Esophagus muscularis mucosa (tissue), 4 donors: ENCODE results near the gene CAMKMT.

ENCODE experiments used
- EP300 ChIP-seq: sonication (generic); formaldehyde crosslinking; IDR thresholded peaks from one replicate; pipeline ENCODE4 v1.6.1; 2017; ENCODE audit warnings: antibody characterized with exemption
- POLR2A ChIP-seq: fragments of 450-650 bp; IDR thresholded peaks from one replicate; pipeline ENCODE4 v1.6.1; 2017; ENCODE audit warnings: antibody characterized with exemption, moderate library complexity, mild to moderate bottlenecking, low read depth
- POLR2AphosphoS5 ChIP-seq, 2 donors: sonication (generic); formaldehyde crosslinking; IDR thresholded peaks; one replicate each; pipeline ENCODE4 v1.6.1; 2017; ENCODE audit warnings: antibody characterized with exemption in 2 of 2
- TF ChIP-seq, protein P1 (sequence below), 3 experiments: fragments of 200-600 bp in 2 of 3; fragments of 450-650 bp in 1 of 3; sonication (generic) in 2 of 3; IDR thresholded peaks; one replicate each; pipeline ENCODE4 v1.5.1; 2017 to 2019; ENCODE audit warnings: antibody characterized with exemption in 3 of 3, mild to moderate bottlenecking in 2 of 3, moderate library complexity in 1 of 3

DNA sequence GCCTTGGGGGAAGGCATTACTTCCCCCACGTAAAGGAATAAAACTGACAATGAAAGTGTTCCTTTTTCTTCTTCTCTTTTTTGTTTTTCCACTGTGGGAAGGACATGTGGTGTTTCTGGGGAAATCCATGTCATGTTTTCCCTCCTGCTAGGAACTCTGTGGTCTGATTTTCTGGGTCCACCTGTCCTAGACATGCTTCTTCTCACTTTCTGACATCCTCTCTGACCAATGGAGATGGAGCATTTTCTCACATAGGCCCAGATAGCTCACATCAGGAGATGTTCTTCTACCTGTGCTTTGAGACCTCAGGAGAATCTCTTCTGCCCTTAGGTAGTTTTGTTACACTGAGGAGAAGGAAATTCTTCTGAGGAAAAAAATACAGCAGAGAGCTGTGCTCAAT lies 327.8 kb downstream of the CAMKMT start:
- TF ChIP-seq POLR2AphosphoS5 (IDR thresholded peaks at IDR 0.05) = no peak
- TF ChIP-seq POLR2A = no peak
- TF ChIP-seq, protein P1, sequence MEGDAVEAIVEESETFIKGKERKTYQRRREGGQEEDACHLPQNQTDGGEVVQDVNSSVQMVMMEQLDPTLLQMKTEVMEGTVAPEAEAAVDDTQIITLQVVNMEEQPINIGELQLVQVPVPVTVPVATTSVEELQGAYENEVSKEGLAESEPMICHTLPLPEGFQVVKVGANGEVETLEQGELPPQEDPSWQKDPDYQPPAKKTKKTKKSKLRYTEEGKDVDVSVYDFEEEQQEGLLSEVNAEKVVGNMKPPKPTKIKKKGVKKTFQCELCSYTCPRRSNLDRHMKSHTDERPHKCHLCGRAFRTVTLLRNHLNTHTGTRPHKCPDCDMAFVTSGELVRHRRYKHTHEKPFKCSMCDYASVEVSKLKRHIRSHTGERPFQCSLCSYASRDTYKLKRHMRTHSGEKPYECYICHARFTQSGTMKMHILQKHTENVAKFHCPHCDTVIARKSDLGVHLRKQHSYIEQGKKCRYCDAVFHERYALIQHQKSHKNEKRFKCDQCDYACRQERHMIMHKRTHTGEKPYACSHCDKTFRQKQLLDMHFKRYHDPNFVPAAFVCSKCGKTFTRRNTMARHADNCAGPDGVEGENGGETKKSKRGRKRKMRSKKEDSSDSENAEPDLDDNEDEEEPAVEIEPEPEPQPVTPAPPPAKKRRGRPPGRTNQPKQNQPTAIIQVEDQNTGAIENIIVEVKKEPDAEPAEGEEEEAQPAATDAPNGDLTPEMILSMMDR (IDR thresholded peaks at IDR 0.05) = no peak
- TF ChIP-seq EP300 = no peak
